Aorta (tissue), 5 donors: ENCODE results near the gene SCAMP4. TPM values are rescaled to one million over a fixed set of nuclear protein-coding genes. Genes with fewer than 3 reads are reported as not detected.

ENCODE experiments used
- ATAC-seq: fragments of 200-7000 bp; cut with Tn5 transposase; one replicate; pipeline ENCODE4 v1.9.1; 2022; ENCODE audit warnings: moderate library complexity; ENCODE audit not compliant: low FRiP score
- DNase-seq, 2 donors: peaks; one replicate each; pipeline ENCODE4 v3.0.0-alpha.2; 2020
- H3K27ac ChIP-seq, 2 donors: one replicate each; pipeline ENCODE4 v1.5.1; 2013; ENCODE audit warnings: low read length in 2 of 2, mild to moderate bottlenecking in 2 of 2, moderate library complexity in 2 of 2, control low read depth in 1 of 2, inconsistent platforms in 1 of 2, low read depth in 1 of 2
- H3K27me3 ChIP-seq, 2 donors: one replicate each; pipeline ENCODE4 v1.6.1; 2013; ENCODE audit warnings: control low read depth in 1 of 2, low read length in 1 of 2, mild to moderate bottlenecking in 1 of 2, moderate library complexity in 1 of 2; ENCODE audit not compliant: insufficient read depth in 2 of 2, control insufficient read depth in 1 of 2
- H3K36me3 ChIP-seq, 2 donors: one replicate each; pipeline ENCODE4 v1.6.1; 2013; ENCODE audit warnings: control low read depth in 1 of 2, low read length in 1 of 2, mild to moderate bottlenecking in 1 of 2; ENCODE audit not compliant: insufficient read depth in 2 of 2, control insufficient read depth in 1 of 2
- H3K4me1 ChIP-seq, 2 donors: one replicate each; pipeline ENCODE4 v1.6.1; 2013; ENCODE audit warnings: low read length in 2 of 2, control low read depth in 1 of 2, mild to moderate bottlenecking in 1 of 2, moderate library complexity in 1 of 2; ENCODE audit not compliant: insufficient read depth in 2 of 2, control insufficient read depth in 1 of 2
- H3K4me3 ChIP-seq, 2 donors: one replicate each; pipeline ENCODE4 v1.5.1; 2013; ENCODE audit warnings: low read length in 2 of 2, control low read depth in 1 of 2, mild to moderate bottlenecking in 1 of 2
- H3K9me3 ChIP-seq: one replicate; pipeline ENCODE4 v1.6.1; 2013; ENCODE audit warnings: mild to moderate bottlenecking, low read length; ENCODE audit not compliant: control insufficient read depth
- WGBS, 2 donors: extraction: QIAGEN DNeasy Blood & Tissue Kit; methylation state at CpG; one replicate each; pipeline ENCODE4 v1.1.7; 2013; 5-methylcytosine and 5-hydroxymethylcytosine counted together
- intact Hi-C, 2 donors: fragments of 100-400 bp; cut with DNase I; formaldehyde crosslinking; loops; one replicate each; pipeline versions ENCODE4 v1.14.2 to v1.15.0; 2022
- long read RNA-seq, 2 donors: library from polyadenylated mRNA; unstranded; transcript quantifications; one replicate each; pipeline ENCODE4 v2.0.0, GENCODE V29; 2020 to 2021
- polyA plus RNA-seq, 2 donors: library from polyadenylated mRNA; stranded (reverse); fragments of 200-250 nt; gene quantifications; one replicate each; pipeline ENCODE4 v1.2.3, GENCODE V29; 2013
- total RNA-seq, 2 donors: library from RNA; stranded (reverse); fragmentation: NEBNext Ultra II Directional; extraction: Animal tissue kit (Norgen Biotek cat#: 25700); gene quantifications; one replicate each; pipeline ENCODE4 v1.2.1, GENCODE V29; 2021
- donor health status: healthy with polysubstance abuse.
- donor health status: Bipolar disorder and iron deficiency.
- donor health status: DM: no; HTN: no; CAD: no.
- donor health status: DM: no; HTN: no; CAD: no.
- donor health status: DM: yes; HTN: yes; CAD: no.

Gene SCAMP4, protein sequence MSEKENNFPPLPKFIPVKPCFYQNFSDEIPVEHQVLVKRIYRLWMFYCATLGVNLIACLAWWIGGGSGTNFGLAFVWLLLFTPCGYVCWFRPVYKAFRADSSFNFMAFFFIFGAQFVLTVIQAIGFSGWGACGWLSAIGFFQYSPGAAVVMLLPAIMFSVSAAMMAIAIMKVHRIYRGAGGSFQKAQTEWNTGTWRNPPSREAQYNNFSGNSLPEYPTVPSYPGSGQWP
- total RNA-seq, result 10 to 100 TPM; 38.8 to 49.6 TPM
- polyA plus RNA-seq, result 10 to 100 TPM; 10.1 to 19.1 TPM
- long read RNA-seq, donor 1, partial matches to known transcripts, result 4 of 9 reads
- long read RNA-seq, donor 1, other reads (novel, unspliced or antisense), result 2 of 9 reads
- long read RNA-seq, donor 2, transcript SCAMP4-201 (7 exons, 2,684 nt), result major isoform, 8 of 12 reads
- long read RNA-seq, donor 2, partial matches to known transcripts, result 2 of 12 reads
- long read RNA-seq, donor 2, other reads (novel, unspliced or antisense), result 0 of 12 reads

DNA sequence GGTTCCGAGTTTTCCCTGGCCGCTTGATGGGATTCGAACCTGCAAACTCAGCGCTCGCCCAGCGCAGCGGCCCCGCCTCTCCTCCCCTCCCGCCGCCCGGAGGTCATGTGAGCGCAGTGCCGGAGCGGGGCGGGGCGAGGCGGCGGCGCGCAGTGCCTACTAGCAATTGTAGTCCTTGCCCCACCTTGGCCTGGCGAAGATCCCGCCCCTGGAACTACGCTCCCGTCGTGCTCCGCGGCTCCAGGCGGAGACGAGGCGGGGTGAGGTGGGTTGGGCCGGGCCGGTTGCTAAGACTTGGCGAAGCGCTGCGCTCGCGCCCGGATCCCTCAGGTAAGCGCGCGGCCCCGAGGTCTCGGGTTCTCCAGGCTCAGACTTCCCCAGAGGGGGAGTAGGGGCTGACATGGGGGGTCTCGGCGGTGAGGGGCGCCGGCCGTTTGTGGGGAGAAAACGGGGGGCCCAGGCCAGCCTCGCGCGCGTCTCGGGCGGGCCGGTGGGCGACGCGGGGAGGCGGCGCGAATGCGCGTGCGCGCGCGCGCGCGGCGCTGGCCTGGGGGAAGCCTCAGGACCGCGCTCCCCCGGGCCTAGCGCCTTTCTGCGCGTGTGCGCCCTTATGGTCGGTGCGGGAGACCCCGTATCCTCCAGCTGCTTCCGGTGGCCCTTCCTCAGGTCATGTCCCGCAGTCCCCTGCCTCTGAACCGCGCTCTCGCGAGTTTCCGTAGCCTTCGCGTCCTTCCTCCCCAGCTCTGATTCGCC is at the start of gene SCAMP4, which contains the start of gene ADAT3:
Gene SCAMP4 (plus strand): TSS at position 290 of the 753 bp plus-strand sequence. CDS start 9,621 bp downstream, outside the sequence.
Gene ADAT3 (plus strand): TSS at position 290 of the 753 bp plus-strand sequence. CDS start 6,649 bp downstream, outside the sequence.
- Histone ChIP-seq H3K4me1 (no peaks in the 10 kb centered on the region), H3K9me3 (no peaks in the 10 kb centered on the region), H3K27me3 (no peaks in the 10 kb centered on the region), H3K27ac (peak within 1 kb of the TSS in 1 of 2 donors; percentile 28), H3K36me3 (no peaks in the 10 kb centered on the region), H3K4me3 (peak within 1 kb of the TSS; percentile 43 to 75)
- intact Hi-C loops, result no loop called here
- ATAC-seq (peak; percentile 96), DNase-seq (peak; percentile 100)
- 1% methylated on average over 91 to 92 of the region's 92 CpGs for WGBS, 2 donors

DNA sequence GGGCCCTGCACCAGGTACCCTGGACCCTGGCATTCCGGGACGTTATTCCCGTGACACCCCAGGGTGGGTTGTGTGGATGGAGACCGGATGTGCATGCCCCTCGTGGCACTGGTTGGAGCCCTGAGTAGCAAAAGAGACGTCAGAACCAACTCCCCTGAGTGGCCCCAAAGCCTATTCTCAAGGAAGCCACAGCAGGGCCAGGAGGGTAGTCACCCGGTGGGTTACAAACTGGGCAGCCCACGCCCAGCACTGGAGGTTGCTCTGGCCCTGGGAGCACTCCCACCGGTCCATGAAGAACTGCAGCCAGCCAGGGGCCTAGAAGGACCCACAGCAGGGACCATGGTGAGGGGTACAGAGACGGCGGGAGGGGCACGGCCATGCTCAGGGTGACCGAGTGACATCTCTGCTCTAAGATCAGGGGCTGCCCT is 49.4 kb upstream of the SCAMP4 start:
- intact Hi-C loops, result no loop called here
- no peak overlapping the region for H3K27ac ChIP-seq
- no peaks in the 10 kb centered on the region for H3K4me1 ChIP-seq
- WGBS, 2 donors, result 74% methylated on average over 13 of the region's 13 CpGs
- no peaks in the 10 kb centered on the region for H3K9me3 ChIP-seq
- ATAC-seq (no peak), DNase-seq (no peak)
- H3K27me3 ChIP-seq, result no peaks in the 10 kb centered on the region
- H3K36me3 ChIP-seq, result no peaks in the 10 kb centered on the region
- no peak overlapping the region for H3K4me3 ChIP-seq

DNA sequence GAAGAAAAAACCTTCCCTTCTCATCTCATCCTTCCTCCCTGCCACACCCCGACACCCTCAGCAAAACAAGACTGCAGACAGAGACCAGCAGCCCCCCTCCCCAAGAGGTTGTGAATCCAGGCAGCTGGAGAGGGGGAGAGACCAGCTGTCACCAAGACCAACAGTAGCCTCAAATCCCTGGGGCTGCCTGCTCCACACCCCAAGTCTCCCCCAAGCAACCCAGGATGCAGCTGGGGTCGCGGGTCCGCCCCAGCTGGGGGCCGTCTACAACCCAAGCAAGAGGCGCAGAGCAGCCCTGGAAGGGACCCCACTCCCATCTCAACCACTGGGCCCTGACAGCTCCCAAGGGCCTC is 48.9 kb upstream of the SCAMP4 start:
- intact Hi-C loops, result no loop called here
- Histone ChIP-seq H3K4me3 (no peak overlapping the region), H3K27me3 (no peaks in the 10 kb centered on the region), H3K27ac (no peak overlapping the region), H3K4me1 (no peaks in the 10 kb centered on the region), H3K36me3 (no peaks in the 10 kb centered on the region), H3K9me3 (no peaks in the 10 kb centered on the region)
- DNase-seq (no peak), ATAC-seq (no peak)
- 78 to 80% methylated on average over 6 of the region's 6 CpGs for WGBS, 2 donors

DNA sequence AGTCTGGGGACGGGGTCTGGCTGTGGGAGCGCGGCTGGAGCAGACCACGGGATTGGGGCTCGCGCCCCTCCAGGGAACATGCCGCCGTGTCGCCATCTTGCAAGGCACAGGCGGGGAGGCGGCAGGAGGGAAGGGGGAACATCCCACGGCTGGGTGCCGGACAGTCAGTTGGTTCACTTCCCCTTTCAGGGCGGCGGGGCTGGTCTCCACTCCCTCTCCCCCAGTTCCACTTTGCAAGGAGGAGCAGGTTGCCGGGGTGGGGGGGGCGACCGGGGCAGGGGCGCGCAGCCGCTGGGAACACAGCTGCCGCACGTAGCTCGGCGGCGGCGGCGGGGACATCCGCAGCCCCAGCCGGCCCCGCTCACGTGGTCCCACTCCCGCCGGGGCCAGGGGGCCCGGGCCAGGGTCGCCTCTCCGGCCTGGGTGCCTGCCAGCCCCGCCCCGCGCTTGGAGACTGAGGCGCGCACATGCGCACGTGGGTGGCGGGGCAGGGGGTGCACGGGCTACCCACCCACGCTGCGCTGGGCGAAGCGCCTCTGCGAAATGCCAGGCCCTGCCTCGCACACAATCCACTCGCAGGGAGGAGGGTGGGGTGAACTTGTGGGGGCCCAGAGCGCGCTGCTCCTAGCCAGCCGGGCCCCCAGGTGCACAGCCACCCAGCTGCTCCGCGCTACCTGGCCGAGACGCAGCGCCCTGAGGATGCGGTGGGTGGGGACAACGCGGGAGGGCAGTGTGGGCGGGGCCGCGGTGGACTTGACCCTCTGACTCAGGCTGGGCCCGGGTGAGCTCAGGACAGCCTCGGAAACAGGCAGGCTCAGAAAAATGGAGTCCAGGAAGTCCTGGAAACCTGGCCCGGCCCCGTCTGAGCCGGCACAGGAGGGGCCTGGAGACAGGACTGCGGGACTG is 48.2 kb upstream of the SCAMP4 start:
- no peaks in the 10 kb centered on the region for H3K4me1 ChIP-seq
- 9 to 16% methylated on average over 54 to 70 of the region's 73 CpGs for WGBS, 2 donors
- peak; percentile 49 for ATAC-seq
- peak; percentile 91 to 92 for DNase-seq
- H3K27me3 ChIP-seq, result no peaks in the 10 kb centered on the region
- no peak overlapping the region for H3K27ac ChIP-seq
- H3K4me3 ChIP-seq, result no peak overlapping the region
- H3K9me3 ChIP-seq, result no peaks in the 10 kb centered on the region
- no peaks in the 10 kb centered on the region for H3K36me3 ChIP-seq
- intact Hi-C loops, result no loop called here

DNA sequence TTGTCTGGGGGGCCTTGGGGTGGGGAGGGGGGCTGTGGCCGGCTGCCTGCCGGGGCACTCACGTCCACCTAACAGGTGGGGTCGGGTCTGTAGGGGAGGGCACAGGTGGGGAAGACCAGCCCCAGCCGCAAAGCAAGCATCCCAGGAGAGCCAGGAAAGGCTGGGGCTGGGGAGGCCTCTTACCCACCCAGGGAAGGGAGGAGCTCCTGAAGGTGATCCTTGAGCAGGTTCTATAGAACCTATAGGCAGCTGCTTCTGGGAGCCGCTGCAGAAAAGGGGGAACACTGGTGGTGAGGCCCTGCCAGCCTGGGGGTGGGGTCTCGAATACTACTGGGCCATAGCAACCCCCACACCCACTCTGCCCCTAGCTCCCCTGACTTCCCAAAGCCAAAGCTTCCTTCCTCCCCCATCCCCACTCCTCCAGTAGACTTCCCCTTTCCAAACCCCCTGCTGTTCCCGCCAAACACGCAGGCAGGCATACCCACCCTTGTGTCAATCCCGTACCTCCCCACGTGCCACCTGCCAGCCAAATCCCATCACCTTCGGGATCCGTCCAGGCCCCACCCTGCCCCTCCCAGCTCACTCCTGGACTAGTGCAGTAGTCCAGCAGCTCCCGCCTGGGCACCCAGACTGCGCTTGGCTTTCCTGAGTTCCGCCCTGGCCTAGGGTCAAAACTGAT is 47.4 kb upstream of the SCAMP4 start:
- H3K4me1 ChIP-seq, result no peaks in the 10 kb centered on the region
- no peak overlapping the region for H3K27ac ChIP-seq
- WGBS, 2 donors, result 75% methylated on average over 16 of the region's 16 CpGs
- no peak for ATAC-seq
- no peaks in the 10 kb centered on the region for H3K27me3 ChIP-seq
- DNase-seq, result peak in 1 of 2 donors; percentile 61
- intact Hi-C loops, result no loop called here
- H3K36me3 ChIP-seq, result no peaks in the 10 kb centered on the region
- H3K9me3 ChIP-seq, result no peaks in the 10 kb centered on the region
- H3K4me3 ChIP-seq, result no peak overlapping the region

DNA sequence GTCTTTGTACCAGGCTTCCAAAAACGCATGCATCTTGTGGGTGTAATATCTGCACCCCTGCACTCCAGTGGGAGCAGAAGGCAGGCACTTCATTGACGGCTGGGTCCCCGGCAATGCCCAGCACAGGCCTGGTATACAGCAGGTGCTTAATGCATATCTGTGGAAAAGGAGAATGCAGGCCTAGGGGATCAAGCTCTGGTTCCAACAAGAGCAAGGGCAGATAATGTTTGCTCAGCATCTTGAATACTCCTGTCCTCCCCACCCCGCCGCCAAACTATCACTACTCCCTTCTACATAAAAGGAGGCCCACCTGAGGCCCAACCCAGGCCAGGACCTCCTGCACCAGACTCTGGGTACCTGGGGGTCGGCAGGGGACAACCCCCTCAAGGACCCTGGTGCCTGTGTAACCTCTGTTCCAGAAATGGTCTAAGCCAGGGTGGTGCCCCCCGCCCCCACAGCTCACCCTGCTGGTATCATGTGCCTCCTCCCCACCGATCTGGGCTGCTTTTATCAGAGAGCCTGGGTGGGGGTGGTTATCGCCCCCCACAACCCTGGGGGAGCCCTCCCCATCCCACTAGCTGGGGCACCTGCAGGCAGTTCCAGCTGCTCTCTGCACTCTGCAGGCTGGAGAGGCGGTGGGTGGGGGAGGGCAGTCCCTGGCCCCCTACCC is 46.7 kb upstream of the SCAMP4 start:
- Histone ChIP-seq H3K27me3 (no peaks in the 10 kb centered on the region), H3K4me3 (no peak overlapping the region), H3K9me3 (no peaks in the 10 kb centered on the region), H3K27ac (no peak overlapping the region), H3K36me3 (no peaks in the 10 kb centered on the region), H3K4me1 (no peaks in the 10 kb centered on the region)
- DNase-seq (peak in 1 of 2 donors; percentile 49), ATAC-seq (no peak)
- intact Hi-C loops, result no loop called here
- 72 to 79% methylated on average over 9 to 10 of the region's 10 CpGs for WGBS, 2 donors

DNA sequence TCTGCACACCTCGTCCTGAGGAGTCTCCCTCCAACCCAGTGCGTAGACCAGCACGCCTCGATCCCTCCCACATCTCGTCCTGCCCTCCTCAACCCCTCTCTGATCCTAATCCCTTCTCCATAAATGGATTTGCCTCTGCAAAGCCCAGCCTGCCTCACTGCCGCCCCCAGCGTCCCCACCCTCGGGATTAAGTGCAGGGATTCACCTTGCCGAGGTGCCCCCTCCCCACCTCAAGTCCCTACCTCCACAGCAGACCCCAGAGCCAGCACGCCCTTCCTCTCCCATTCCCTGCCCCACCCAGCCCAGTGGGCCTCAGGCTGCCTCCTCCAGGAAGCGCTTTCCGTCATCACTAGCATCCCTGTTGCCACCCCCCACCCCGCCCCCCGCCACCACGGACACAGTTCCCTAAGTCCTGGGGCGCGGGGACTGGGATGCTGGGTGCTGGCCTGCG is 45.8 kb upstream of the SCAMP4 start:
- intact Hi-C loops, result no loop called here
- no peaks in the 10 kb centered on the region for H3K36me3 ChIP-seq
- H3K27me3 ChIP-seq, result no peaks in the 10 kb centered on the region
- no peak overlapping the region for H3K27ac ChIP-seq
- DNase-seq (no peak), ATAC-seq (no peak)
- 64 to 66% methylated on average over 18 of the region's 18 CpGs for WGBS, 2 donors
- H3K4me3 ChIP-seq, result no peak overlapping the region
- no peaks in the 10 kb centered on the region for H3K4me1 ChIP-seq
- H3K9me3 ChIP-seq, result no peaks in the 10 kb centered on the region
